CD4-positive, alpha-beta T cell treated with Interleukin-17A for 4 hours (primary cell): ENCODE measurements around the gene SYCP2L.
"Not testable (repeated sequence)": the region's sequence is repeated elsewhere in the genome, so short reads cannot be mapped to it uniquely, and the experiment has no call there.

Experiments used
- DNase-seq: peaks from one replicate; pipeline ENCODE4 v3.0.0-alpha.2; 2020; ENCODE audit warnings: mixed read lengths

Gene SYCP2L

DNA sequence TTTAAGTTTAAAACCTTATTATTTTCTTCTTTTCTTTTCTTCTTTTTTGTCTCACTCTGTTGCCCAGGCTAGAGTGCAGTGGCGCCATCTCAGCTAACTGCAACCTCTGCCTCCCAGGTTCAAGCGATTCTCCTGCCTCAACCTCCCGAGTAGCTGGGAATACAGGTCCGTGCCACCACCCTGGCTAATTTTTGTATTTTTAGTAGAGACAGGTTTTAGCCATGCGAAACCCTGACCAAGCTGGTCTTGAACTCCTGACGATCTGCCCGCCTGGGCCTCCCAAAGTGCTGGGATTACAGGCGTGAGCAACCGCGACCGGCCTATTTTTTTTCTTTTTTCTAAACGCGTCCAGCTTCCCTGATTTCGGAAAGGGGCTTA lies 4.6 kb upstream of the SYCP2L start:
- DNase-seq = not testable (repeated sequence)

DNA sequence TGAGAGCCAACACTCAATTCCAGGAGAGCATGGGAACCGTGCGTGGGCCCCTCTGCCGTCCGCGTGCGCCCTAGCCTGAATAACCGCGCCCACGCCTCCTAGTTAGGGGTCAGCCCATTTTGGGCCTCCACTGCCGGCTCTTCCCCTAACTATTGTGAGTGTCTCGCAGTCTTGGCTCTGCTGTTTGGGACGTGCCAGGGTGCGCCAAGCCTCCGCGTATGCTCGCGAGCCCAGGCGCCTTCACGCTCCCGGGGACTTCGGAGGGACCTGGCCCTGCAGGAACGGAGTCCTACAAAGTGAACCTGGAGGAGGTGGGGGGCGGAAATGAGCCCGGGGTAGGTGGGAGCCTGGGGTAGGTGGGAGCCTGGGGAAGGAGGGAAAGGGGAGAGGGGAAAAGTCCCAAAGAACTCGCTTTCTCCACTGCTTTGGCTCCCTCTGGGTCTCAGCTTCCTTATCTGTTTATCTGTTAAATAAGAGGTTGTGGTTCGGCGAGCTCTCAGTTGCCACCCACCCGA lies 4.1 kb upstream of the SYCP2L start:
- DNase-seq = no peak

DNA sequence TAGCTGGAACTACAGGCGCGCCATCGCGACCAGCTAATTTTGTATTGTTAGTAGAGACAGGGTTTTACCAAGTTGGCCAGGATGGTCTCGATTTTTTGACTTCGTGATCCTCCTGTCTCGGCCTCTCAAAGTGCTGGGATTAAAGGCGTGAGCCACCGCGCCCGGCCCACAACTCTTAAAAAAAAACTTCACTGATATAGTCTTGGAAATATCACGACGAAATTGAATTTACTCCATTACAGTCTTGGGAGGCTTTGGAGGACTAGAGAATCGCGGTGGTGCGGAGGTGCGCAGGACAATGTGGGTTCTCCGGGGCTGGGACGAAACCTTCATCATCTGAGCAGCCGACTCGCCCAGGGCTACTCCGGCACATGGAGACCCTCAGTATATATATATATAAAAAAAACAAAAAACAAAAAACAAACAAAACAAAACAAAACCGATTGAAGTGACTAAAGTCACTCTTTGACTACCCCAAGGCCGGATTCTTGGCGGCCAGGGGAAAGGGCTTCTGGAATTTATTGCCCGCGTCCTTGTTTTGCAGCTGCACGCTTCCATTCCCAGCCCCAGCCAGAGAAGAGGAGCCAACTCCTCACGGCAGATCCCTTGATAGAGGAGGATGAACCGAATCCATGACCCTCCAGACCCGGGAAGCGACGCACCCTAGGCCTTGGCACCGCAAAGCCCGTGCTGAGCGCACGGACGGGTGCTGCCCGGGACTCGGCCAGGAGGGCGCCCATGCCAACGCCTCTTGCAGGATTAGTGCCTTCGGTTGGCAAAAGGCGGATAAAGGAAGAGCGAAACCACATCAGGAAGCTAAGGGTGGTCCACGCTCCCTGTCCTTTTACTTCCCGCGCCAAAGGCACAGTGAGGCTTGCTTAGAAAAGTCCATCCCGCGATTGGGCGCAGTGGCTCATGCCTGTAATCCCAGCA lies 3.3 kb upstream of the SYCP2L start:
- DNase-seq = no peak

DNA sequence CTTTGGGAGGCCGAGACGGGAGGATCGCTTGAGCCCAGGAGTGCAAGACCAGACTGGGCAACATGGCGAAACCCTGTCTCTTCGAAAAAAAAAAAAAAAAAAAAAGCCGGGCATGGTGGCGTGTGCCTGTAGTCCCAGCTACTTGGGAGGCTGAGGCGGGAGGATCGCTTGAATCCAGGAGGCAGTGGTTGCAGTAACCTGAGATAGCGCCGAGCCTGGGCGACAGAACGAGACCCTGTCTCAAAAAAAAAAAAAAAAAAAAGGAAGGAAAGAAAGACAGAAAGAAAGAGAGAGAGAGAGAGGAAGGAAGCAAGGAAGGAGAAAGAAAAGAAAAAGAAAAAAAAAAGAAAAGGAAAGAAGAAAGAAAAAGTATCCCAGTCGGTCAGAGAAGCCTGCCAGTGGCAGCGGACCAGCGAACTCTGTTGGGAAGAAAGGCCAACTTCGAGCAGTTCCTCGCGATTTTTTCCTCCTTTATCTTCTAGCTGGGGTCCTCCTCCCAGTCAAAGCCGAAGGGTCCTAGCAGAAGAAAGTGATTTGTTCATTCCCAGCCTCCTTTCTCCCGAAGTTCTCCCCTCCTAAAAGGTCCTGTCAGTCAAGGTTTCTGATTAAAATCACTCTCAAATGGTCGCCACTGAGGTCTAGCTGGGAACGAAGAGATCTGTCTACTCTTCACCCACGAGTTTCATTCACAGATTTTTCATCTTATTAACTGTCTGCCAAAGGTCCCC lies 2.4 kb upstream of the SYCP2L start:
- no peak for DNase-seq

DNA sequence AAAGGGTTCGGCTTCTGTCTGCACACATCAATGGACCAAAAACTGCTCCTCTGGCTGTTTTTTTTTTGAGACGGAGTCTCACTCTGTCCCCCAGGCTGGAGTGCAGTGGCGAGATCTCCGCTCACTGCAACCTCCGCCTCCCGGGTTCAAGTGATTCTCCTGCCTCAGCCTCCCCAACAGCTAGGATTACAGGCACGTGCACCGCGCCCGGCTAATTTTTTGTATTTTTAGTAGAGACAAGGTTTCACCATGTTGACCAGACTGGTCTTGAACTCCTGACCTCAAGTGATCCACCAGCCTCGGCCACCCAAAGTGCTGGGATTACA lies 524 bp upstream of the SYCP2L start:
- DNase-seq = not testable (repeated sequence)

DNA sequence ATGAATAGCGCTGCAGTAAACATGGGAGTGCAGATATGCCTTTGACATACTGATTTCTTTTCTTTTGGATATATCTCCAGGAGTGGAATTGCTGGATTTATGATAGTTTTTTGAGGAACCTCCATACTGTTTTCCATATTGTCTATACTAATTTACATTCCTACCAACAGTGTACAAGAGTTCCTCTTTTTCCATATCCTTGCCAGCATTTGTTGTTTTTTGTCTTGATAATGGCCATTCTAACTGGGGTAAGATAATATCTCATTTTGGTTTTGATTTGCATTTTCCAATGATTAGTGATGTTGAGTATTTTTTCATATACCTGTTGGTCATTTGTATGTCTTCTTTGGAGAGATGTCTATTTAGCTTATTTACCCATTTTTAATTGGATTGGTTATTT lies 3.3 kb downstream of the SYCP2L start:
- DNase-seq = no peak

DNA sequence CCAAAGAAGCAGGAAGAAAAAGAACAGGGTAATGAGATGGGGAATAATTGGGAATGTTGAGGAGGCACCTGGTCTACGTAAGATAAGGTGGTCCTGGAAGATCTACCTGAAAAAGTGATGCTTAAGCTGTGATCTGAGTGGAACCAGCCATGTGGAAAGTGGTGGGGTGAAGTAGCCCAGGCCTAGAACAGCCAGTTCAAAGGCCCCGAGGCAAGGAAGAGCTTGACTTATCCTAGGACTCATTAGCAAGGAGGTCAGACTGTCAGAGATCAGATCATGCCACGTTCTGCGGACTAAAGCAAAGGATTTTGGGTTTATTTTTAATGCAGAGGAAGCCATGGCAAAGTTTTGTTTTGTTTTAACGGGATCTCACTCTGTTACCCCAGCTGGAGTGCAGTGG lies 5.1 kb downstream of the SYCP2L start:
- no peak for DNase-seq

DNA sequence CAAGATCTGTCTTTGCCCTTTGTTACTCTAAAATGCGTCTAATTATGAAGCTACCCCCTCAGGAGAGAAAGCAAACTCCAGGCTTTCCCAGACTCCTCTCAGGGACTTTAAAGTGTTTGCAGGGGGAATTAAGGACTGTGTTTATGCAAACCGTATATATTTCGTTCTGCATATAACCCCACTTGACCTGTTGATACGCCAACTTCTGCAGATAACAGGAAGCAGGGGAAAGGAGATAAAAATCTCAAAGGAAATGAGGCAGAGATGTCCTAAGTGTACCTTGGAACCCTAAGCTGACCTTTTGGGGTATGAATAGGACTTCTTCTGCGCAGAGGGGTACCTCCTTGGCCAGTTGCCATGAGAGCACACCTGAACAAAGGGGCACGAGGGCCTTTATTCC lies 8.1 kb downstream of the SYCP2L start:
- DNase-seq = no peak

DNA sequence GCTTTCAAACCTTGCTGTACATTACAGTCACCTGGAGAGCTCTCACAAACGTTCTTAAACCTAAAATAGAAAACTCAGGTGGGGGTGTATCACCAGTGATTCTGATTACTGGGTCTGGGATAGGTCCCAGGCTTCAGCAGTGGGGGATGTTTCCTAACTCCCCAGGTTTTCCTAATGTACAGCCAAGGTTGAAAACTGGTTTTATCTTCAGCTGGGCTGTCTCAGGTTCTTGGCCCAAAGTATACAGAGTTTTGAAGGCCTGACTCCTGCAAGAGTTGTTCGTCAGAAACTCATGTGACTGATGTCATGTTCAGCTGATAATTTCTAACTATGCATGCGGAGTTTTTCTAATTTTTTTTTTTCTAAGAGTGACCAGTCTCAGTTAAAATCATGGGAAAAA lies 9.8 kb downstream of the SYCP2L start:
- no peak for DNase-seq

DNA sequence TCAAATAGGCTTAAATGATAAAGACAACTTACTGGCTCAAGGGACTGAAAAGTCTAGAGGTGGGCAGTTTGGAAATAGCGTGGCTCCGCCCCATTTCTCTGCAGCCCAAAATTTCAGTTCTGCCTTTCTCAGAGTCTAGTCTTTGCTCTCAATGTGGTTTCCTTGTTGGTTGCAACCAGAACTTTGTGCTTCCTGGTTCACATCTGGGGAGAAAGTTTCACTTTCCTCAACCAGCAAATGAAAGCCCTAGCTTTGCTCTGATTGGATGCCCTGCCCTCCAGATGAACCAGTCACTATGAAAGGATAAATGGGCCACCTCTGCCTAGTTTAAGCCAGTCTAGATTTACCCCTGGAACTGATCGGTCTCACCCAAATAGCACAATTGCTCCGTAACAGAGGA lies 14.9 kb downstream of the SYCP2L start:
- no peak for DNase-seq

DNA sequence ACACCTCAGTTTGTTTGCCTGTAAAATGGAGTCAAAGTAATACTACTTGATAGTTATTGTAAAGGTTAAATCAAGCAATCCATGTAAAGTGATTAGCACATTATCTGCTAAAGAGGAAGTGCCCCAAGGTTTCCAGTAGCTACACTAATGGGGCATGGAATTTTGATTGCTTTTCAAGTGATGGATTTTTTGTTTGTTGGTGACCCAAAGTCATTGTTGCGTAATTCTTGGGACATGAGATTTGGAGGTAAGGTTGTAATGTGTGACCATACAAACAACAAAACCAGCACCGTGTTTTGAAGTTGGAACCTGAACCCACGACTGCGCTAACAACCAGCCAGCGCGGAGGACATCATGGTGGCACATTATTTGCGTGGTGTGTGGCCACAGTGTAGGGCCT lies 17.2 kb downstream of the SYCP2L start:
- no peak for DNase-seq

DNA sequence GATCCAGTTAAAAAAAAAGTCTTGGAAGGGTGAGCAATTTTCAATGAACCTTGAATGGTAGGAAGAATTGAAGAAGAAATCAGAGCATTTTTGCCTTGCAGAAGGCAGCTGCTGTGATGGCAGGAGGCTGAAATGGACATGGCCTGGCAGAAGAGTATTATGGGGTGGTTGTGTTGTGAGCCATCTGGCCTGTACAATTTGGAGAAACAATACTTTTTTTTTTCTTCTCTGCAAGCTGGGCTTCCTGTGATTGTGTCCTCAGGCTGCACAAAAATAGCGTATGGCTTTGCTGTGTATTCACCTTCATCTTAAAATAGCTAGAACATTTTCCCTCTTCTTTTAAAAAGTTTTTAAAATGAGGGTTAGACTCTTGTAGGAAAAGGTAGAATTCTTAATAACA lies 21.4 kb downstream of the SYCP2L start:
- DNase-seq = no peak

DNA sequence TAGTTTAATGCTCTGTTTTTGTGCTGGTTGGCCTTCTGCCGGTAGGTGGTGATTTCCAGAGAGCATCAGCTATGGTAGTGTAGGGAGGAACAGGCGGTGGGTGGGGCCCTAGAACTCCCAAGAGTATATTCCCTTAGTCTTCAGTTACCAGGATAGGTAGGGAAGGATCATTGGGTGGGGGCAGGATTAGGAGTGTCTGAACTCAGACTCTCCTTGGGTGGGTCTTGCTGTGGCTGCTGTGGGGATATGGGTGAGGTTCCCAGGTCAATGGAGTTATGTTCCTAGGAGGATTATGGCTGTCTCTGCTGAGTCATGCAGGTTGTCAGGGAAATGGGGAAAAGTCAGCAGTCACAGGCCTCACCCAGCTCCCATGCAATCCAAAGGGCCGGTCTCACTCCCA lies 32.7 kb downstream of the SYCP2L start:
- not testable (repeated sequence) for DNase-seq

DNA sequence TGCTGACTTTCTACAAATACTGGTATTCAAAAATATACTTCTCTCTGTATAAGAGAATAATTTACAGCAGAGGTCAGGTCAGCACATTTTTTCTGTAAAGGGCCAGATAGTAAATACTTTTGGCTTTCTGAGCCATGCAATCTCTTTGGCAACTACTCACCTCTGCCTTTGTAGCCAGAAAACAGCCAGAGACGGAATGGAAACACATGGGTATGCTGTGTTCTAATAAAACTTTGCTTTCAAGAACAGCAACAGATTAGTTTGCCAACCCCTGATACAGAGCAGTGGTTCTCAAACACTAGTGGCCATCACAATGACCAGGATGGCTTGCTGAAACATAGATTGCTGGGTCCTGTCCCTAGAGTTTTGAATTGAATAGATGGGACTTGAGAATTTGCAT lies 46.3 kb downstream of the SYCP2L start:
- no peak for DNase-seq

DNA sequence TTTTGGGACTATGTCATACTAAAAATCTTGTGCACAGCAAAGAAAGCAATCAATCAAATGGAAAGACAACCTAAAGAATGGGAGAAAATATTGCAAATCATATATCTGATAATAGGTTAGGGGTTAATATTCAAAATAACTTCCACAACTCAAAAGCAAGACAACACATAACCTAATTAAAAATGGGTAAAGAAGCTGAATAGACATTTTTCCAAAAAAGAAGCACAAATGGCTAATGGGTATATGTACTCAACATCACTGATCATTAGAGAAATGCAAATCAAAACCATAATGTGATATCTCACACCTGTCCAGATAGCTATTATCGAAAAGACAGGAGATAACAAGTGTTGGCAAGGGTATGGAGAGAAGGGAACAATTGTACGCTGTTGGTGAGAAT lies 53.0 kb downstream of the SYCP2L start:
- DNase-seq = no peak

DNA sequence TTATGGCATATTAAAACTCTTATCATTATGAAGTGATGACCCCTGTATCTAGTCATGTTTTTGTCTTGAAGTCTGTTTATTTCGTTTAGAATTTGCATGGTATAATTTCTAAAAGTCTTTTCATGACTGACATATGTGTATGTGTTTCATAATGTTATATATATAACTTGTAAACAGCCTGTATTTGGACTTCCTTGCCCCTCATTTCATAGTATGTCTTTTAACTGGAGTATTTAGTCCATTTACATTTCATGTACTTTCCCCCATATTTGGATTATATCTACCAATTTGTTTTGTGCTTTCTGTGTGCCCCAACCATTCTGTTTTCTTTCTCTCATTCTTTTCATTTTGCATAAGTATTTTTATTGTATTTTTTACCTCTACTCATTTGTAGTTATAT lies 59.0 kb downstream of the SYCP2L start:
- DNase-seq = no peak

DNA sequence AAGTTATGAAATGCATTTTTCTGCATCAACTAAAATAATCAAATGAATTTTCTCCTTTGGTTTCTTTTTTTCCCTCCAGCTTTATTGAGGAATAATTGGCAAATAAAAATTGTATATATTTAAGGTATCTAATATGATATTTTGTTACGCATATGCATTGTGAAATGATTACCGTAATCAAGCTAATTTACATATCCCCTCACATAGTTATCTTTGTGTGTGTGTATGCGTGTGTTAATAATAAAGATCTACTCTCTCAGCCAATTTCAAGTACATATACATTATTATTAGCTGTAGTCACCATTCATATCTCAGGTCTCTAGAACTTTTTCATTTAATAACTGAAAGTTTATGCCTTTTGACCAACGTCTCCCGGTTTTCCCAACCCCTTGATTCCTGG lies 61.1 kb downstream of the SYCP2L start:
- no peak for DNase-seq

DNA sequence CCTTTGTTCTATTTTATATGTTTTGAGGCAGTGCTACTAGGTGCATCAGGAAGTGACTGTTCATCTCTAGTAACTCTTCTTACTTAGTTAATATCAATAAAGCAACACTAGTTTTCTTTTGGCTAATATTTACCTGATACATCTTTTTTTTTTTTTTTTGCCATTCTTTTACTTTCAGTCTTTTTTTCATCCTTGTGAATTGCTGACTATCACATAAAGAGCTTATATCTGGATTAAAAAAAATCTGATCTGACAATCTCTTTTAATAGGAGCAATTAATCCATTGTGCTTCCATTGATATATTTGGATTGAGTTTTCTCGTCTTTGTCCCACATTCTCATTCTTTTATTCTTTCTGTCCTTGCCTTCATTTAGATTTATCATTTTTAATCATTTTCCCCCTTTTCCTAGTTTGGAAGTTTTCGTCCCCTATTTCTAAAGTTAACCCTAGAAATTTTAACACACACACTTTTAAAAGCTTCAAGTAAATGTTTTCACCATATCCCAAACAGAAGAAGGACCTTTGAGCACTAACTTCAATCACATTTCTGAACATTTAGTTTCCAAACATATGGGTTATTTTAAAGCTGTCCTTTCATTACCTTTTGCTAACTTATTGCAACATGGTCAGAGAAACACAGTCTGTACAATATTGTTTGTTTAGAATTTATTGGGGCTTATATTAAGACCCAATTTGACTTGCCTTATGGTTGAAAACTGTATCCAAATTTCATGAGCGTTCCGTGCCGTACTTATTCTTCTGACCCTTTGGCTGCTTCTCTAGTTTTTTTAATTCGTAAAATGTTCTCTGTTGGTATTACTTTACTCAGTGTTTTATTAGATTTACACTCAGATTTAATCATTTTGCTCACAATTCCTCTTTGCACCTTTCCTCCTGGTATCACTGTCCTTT lies 63.0 kb downstream of the SYCP2L start:
- no peak for DNase-seq

DNA sequence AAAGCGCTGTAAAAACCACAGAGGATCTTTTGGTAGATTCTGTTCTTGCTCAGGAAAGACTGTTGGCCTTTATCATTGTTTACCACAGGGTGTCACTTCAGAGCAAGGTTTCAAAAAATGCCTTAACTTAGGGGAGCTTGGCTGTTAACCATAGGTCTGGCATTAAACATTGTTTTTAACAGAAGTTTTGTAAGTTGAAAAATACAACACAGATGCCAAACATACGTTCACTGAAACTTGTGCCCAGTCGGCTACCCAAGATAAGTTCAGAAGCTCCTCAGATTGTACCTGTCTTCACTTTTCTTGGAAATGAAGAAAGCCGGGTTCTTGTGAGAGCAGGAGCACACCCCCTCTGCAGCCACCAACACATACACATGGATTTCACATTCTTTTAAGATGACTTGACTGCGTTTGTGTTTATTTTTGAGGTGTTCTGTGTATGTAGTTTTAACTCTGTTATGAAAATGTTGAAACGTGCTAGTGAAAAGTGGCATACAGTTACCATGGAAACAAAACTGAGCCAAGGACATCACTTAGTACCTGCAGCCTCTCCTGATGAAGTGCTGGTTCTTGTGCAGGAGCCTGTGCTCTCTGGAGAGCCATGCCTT lies 64.9 kb downstream of the SYCP2L start:
- no peak for DNase-seq

DNA sequence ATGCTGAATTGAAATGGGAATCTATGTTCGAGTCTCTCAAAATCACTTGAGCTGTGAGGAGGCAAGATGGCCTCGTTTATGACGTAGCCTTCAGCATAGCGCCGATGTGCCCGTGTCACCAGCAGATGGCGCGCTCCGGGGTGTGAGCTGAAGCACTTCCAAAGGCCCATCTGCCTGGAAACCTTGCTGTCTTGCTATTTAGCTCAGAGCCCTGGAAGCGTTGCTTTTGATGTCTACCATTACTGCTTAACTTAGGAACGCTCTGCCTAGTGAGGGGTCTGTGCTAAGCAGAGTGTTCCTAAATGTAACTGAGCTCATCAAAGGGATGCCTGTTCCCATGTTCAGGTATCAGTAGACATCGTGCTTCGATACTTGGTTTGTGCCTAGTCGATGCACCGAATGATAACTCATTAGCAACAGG lies 67.7 kb downstream of the SYCP2L start:
- DNase-seq = peak; percentile 55

DNA sequence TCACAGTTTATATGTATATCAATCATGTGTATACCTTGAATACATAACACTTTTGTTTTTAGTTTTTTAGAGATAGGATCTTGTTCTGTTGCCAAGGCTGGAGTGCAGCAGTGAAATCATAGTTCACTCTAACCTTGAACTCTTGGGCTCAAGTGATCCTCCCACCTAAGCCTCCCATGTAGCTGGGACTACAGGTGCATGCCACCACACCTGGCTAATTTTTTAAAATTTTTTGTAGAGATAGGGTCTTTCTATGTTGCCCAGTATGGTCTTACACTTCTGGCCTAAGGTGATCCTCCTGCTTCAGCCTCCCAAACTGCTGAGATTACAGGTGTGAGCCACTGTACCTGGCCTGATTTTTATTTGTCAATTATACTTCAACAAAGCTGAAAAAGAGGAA lies 69.9 kb downstream of the SYCP2L start:
- DNase-seq = no peak

DNA sequence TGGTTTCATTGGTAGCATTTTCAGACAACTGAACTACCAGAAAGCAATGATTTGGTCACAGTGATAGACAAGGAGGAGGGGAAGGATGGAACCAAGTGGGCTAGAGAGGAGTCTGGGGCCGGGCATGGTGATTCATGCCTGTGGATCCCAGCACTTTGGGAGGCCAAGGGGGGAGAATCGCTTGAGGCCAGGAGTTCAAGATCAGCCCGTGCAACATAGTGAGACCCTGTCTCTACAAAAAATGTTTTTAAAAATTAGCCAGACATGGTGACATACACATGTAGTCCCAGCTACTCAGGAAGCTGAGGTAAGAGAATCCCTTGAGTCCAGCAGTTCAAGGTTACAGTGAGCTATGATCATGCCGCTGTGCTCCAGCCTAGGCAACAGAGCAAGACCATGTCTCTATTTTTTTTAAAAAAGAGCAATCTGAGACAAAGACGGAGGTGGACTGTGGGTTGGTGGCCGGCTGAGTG lies 70.6 kb downstream of the SYCP2L start:
- no peak for DNase-seq

DNA sequence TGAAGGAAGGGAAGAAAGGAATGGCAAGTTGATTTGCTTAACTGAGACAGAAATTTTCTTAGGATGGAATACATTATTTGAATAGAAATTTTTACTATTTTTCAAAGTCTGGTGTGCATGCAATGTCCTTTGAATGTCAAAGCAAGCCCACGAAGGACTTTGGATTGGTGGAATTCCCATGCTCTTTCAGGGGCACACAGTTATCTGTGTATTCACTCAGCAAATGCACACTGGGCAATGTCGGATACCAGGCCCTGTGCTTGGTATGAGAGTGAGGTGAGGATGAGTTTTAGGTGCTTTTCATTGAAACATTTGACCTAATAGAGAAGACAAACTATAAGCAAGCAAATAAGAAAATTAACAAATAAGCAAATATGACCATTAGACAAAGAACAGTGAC lies 73.3 kb downstream of the SYCP2L start:
- DNase-seq = no peak
